ENCODE results near the gene C11orf98. TPM values are rescaled to one million over a fixed set of nuclear protein-coding genes. Genes with fewer than 3 reads are reported as not detected.
A peak's percentile ranks its signal among the peaks of the same experiment; 100 is the strongest.

Gene C11orf98
- total and polyA plus RNA-seq, 7 donors, result 24.6 to 183 (median 47.4) TPM

- intact Hi-C loops (cut with DNase I), result no loop called here
- H3K27ac ChIP-seq, result peak overlapping the region; percentile 67 to 74 (median 74)
- peak; percentile 69 for DNase-seq
- peaks cover 0 to 13% (median 13%) of the 10 kb centered on the region in 3 donors for H3K27me3 ChIP-seq
- H3K36me3 ChIP-seq, result peaks cover 0 to 28% (median 13%) of the 10 kb centered on the region in 4 donors
- H3K4me3 ChIP-seq, result peak overlapping the region; percentile 24 to 48 (median 44)
- TF ChIP-seq EP300 (IDR thresholded peaks at IDR 0.05), result no peak
- peak in 1 of 4 donors; percentile 14 for TF ChIP-seq POLR2AphosphoS5 (IDR thresholded peaks at IDR 0.05)
- TF ChIP-seq CTCF (IDR thresholded peaks at IDR 0.05), result no peak
- H3K9me3 ChIP-seq, result no peaks in the 10 kb centered on the region
- H3K4me1 ChIP-seq, result peaks cover 0 to 34% (median 21%) of the 10 kb centered on the region in 4 donors
- 32 to 36% methylated on average over 74 of the region's 74 CpGs for WGBS, 2 donors
Observed at GRCh38 chr11:62687508-62688396, 22.7 kb upstream of the C11orf98 start.

- intact Hi-C loops (cut with DNase I), result no loop called here
- no peak for TF ChIP-seq POLR2AphosphoS5 (IDR thresholded peaks at IDR 0.05)
- TF ChIP-seq POLR2A (IDR thresholded peaks at IDR 0.05), result no peak
- no peak for TF ChIP-seq EP300 (IDR thresholded peaks at IDR 0.05)
- TF ChIP-seq CTCF (IDR thresholded peaks at IDR 0.05), result no peak
- H3K4me1 ChIP-seq, result peaks cover 0 to 29% (median 22%) of the 10 kb centered on the region in 4 donors
- H3K36me3 ChIP-seq, result peaks cover 0 to 5% (median 2%) of the 10 kb centered on the region in 4 donors
- H3K4me3 ChIP-seq, result no peak overlapping the region
- H3K9me3 ChIP-seq, result no peaks in the 10 kb centered on the region
- no peak overlapping the region for H3K27ac ChIP-seq
- WGBS, 2 donors, result 29 to 75% methylated on average over 7 of the region's 7 CpGs
- no peak for DNase-seq
- peaks cover 0 to 1% (median under 1%) of the 10 kb centered on the region in 3 donors for H3K27me3 ChIP-seq
Observed at GRCh38 chr11:62682518-62682917, 17.5 kb upstream of the C11orf98 start.

- peak; percentile 73 for DNase-seq
- 41 to 57% methylated on average over 4 of the region's 4 CpGs for WGBS, 2 donors
- peak overlapping the region in 3 of 4 donors; percentile 86 to 93 (median 91) for H3K27ac ChIP-seq
Observed at GRCh38 chr11:62680825-62681240, 15.8 kb upstream of the C11orf98 start.

More at GRCh38 chr11:62680825-62681240, 15.8 kb upstream of the C11orf98 start:
- peak in 3 of 4 experiments; percentile 16 to 38 (median 32) for TF ChIP-seq CTCF (IDR thresholded peaks at IDR 0.05)
- no peak for TF ChIP-seq POLR2AphosphoS5 (IDR thresholded peaks at IDR 0.05)
- H3K4me3 ChIP-seq, result no peak overlapping the region
- H3K27me3 ChIP-seq, result no peaks in the 10 kb centered on the region
- H3K9me3 ChIP-seq, result no peaks in the 10 kb centered on the region
- peaks cover 0 to 33% (median 21%) of the 10 kb centered on the region in 4 donors for H3K4me1 ChIP-seq
- peaks cover 0 to 21% (median 10%) of the 10 kb centered on the region in 4 donors for H3K36me3 ChIP-seq
- intact Hi-C loops (cut with DNase I), result no loop called here

All from sigmoid colon (tissue), 7 donors.